Keratinocyte (primary cell): ENCODE results near the gene MAGEA4.

Experiments used
- EZH2 ChIP-seq: IDR thresholded peaks from one replicate; pipeline ENCODE4 v1.6.1; 2012; ENCODE audit warnings: inconsistent platforms, mild to moderate bottlenecking, low read length, moderate library complexity
- TF ChIP-seq, protein P1 (sequence below), 3 experiments: IDR thresholded peaks in 1 of 3; conservative IDR thresholded peaks in 1 of 3; optimal IDR thresholded peaks in 1 of 3; 2 replicates in 2 of 3; 3 replicates in 1 of 3; pipeline versions ENCODE3 to v1.5.1; 2011; ENCODE audit warnings: low read length in 3 of 3, mild to moderate bottlenecking in 3 of 3, moderate library complexity in 2 of 3, control low read depth in 1 of 3, inconsistent platforms in 1 of 3; ENCODE audit not compliant: insufficient read depth in 2 of 3; ENCODE audit errors: extremely low read depth in 1 of 3

DNA sequence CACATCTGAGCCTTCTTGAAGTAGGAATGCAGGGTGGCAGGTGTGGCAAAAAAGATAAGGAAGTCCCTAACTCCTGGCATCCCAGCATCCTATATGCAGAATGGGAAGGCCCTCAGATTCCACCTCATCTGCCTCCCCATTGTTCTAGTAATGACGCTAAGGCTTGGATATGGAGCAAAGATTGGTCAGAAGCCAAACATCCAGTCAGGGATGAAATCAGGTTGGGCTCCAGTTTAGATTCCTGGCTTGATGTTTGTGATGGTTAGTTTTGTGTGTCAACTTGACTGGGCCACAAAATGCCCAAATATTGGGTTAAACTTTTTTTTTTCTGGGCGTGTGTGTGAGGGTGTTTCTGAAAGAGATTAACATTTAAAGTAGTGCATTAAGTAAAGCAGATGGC, 39.6 kb upstream of the MAGEA4 start:
- TF ChIP-seq, protein P1, sequence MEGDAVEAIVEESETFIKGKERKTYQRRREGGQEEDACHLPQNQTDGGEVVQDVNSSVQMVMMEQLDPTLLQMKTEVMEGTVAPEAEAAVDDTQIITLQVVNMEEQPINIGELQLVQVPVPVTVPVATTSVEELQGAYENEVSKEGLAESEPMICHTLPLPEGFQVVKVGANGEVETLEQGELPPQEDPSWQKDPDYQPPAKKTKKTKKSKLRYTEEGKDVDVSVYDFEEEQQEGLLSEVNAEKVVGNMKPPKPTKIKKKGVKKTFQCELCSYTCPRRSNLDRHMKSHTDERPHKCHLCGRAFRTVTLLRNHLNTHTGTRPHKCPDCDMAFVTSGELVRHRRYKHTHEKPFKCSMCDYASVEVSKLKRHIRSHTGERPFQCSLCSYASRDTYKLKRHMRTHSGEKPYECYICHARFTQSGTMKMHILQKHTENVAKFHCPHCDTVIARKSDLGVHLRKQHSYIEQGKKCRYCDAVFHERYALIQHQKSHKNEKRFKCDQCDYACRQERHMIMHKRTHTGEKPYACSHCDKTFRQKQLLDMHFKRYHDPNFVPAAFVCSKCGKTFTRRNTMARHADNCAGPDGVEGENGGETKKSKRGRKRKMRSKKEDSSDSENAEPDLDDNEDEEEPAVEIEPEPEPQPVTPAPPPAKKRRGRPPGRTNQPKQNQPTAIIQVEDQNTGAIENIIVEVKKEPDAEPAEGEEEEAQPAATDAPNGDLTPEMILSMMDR (optimal IDR thresholded peaks at IDR 0.05 in 1 of 3, IDR thresholded peaks at IDR 0.05 in 1 of 3, conservative IDR thresholded peaks at IDR 0.05 in 1 of 3; ENCODE audit: extremely low read depth in 1 of 3, insufficient read depth in 2 of 3, low read length in 3 of 3) = no peak
- no peak for TF ChIP-seq EZH2
